Measurements from ENCODE around the gene MCC. TPM values are rescaled to one million over a fixed set of nuclear protein-coding genes. Genes with fewer than 3 reads are reported as not detected.
"Not testable (repeated sequence)": the region's sequence is repeated elsewhere in the genome, so short reads cannot be mapped to it uniquely, and the experiment has no call there.

The MCC gene
- total and polyA plus RNA-seq, 12 donors: 1.8 to 12.6 (median 8.9) TPM

- Histone ChIP-seq H3K27ac (no peak overlapping the region), H3K9me3 (replicated peaks in 1 of 3) (no peaks in the 10 kb centered on the region), H3K27me3 (no peaks in the 10 kb centered on the region), H3K4me3 (no peak overlapping the region), H3K36me3 (replicated peaks in 1 of 2) (no peaks in the 10 kb centered on the region), H3K4me1 (replicated peaks in 1 of 2) (no peaks in the 10 kb centered on the region)
- intact Hi-C loops (cut with DNase I): no loop called here
- WGBS, 4 donors: 67 to 87% (median 80%) methylated on average over 2 of the region's 2 CpGs
- TF ChIP-seq, protein P1, sequence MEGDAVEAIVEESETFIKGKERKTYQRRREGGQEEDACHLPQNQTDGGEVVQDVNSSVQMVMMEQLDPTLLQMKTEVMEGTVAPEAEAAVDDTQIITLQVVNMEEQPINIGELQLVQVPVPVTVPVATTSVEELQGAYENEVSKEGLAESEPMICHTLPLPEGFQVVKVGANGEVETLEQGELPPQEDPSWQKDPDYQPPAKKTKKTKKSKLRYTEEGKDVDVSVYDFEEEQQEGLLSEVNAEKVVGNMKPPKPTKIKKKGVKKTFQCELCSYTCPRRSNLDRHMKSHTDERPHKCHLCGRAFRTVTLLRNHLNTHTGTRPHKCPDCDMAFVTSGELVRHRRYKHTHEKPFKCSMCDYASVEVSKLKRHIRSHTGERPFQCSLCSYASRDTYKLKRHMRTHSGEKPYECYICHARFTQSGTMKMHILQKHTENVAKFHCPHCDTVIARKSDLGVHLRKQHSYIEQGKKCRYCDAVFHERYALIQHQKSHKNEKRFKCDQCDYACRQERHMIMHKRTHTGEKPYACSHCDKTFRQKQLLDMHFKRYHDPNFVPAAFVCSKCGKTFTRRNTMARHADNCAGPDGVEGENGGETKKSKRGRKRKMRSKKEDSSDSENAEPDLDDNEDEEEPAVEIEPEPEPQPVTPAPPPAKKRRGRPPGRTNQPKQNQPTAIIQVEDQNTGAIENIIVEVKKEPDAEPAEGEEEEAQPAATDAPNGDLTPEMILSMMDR (IDR thresholded peaks at IDR 0.05): no peak
- TF ChIP-seq POLR2A (IDR thresholded peaks at IDR 0.05): no peak
- DNase-seq: no peak
Observed at GRCh38 chr5:113421693-113422092, 66.6 kb downstream of the MCC start.

DNA sequence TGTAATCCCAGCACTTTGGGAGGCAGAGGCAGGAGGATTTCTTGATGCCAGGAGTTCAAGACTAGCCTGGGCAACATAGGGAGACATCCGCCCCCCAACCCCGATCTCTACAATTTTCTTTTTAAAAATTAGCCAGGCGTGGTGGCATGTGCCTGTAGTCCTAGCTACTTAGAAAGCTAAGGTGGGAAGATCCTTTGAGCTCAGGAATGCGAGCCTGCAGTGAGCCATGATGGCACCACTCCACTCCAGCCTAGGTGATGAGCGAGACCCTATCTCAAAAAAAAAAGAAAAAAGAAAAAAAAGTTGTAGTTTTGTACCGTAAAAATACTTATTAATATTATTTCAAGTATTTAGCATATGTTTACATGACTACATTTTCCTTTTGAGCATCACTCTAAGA is 82.7 kb downstream of the MCC start:
- no peaks in the 10 kb centered on the region for H3K27me3 ChIP-seq
- no peaks in the 10 kb centered on the region for H3K4me1 ChIP-seq (replicated peaks in 1 of 2)
- no peaks in the 10 kb centered on the region for H3K36me3 ChIP-seq (replicated peaks in 1 of 2)
- H3K27ac ChIP-seq: no peak overlapping the region
- H3K9me3 ChIP-seq (replicated peaks in 1 of 3): no peaks in the 10 kb centered on the region
- no peak for TF ChIP-seq POLR2A (IDR thresholded peaks at IDR 0.05)
- DNase-seq: no peak
- H3K4me3 ChIP-seq: no peak overlapping the region
- intact Hi-C loops (cut with DNase I): no loop called here
- 85 to 90% (median 88%) methylated on average over 6 of the region's 6 CpGs for WGBS, 4 donors

- TF ChIP-seq, protein P1 (IDR thresholded peaks at IDR 0.05): no peak
- TF ChIP-seq POLR2A (IDR thresholded peaks at IDR 0.05): no peak
- Histone ChIP-seq H3K27ac (no peak overlapping the region), H3K36me3 (replicated peaks in 1 of 2) (no peaks in the 10 kb centered on the region), H3K4me3 (no peak overlapping the region), H3K27me3 (no peaks in the 10 kb centered on the region), H3K4me1 (replicated peaks in 1 of 2) (no peaks in the 10 kb centered on the region), H3K9me3 (replicated peaks in 1 of 3) (no peaks in the 10 kb centered on the region)
- 57 to 83% (median 64%) methylated on average over 2 of the region's 2 CpGs for WGBS, 4 donors
- intact Hi-C loops (cut with DNase I): no loop called here
- DNase-seq: no peak
Observed at GRCh38 chr5:113404269-113404668, 84.0 kb downstream of the MCC start.

DNA sequence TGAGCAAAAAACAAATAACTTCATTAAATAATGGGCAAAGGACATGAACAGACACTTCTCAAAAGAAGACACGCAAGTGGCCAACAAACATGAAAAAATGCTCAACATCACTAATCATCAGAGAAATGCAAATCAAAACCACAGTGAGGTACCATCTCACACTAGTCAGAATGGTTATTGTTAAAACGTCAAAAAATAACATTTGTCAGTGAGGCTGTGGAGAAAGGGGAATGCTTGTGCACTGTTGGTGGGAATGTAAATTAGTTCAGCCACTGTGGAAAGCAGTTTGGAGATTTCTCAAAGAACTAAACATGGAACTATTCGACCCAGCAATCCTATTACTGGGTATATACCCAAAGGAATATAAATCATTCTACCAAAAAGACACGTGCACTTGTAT is 90.3 kb downstream of the MCC start:
- H3K4me3 ChIP-seq; H3K4me1 ChIP-seq (replicated peaks in 1 of 2); H3K36me3 ChIP-seq (replicated peaks in 1 of 2); H3K27ac ChIP-seq; H3K27me3 ChIP-seq; intact Hi-C loops (cut with DNase I); DNase-seq; H3K9me3 ChIP-seq (replicated peaks in 1 of 3): not testable (repeated sequence)
- 73 to 83% (median 77%) methylated on average over 4 of the region's 4 CpGs for WGBS, 4 donors

DNA sequence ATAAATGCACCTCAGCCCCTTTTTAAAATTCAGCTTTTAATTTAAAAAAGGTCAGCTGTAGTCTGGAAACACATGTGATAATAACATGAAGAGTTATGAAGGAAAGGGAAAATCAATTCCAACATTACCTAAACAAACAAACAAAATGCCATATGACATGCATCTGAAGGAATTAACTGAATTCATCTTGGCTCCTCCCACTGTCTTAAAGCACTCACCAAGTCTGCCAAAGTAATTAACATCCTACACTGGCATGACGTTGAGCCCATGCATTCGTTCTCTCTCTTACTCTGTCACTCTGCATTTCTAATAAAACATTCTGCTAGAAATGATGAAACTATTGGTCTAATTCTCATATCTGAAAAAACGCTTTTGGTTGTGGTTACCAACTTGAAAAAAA is 91.2 kb downstream of the MCC start:
- TF ChIP-seq, protein P1 (IDR thresholded peaks at IDR 0.05): no peak
- no peak for TF ChIP-seq POLR2A (IDR thresholded peaks at IDR 0.05)
- intact Hi-C loops (cut with DNase I): no loop called here

More for the DNA sequence above, 91.2 kb downstream of the MCC start:
- Histone ChIP-seq H3K9me3 (replicated peaks in 1 of 3) (no peaks in the 10 kb centered on the region), H3K36me3 (replicated peaks in 1 of 2) (no peaks in the 10 kb centered on the region), H3K27ac (no peak overlapping the region), H3K4me1 (replicated peaks in 1 of 2) (no peaks in the 10 kb centered on the region), H3K4me3 (no peak overlapping the region), H3K27me3 (no peaks in the 10 kb centered on the region)
- WGBS, 4 donors: 74 to 89% (median 81%) methylated on average over 3 of the region's 3 CpGs
- DNase-seq: no peak
